Right lobe of liver (tissue), 4 donors: ENCODE data around the gene SPATA18.

Experiments
- CTCF ChIP-seq, 4 donors: fragments of 200-600 bp in 3 of 4; fragments of 450-650 bp in 1 of 4; IDR thresholded peaks; one replicate each; pipeline versions ENCODE4 v1.5.1 to v1.8.0; 2016 to 2022; ENCODE audit warnings: antibody characterized with exemption in 4 of 4, mild to moderate bottlenecking in 2 of 4
- POLR2A ChIP-seq: fragments of 450-650 bp; IDR thresholded peaks from one replicate; pipeline ENCODE4 v1.6.1; 2017; ENCODE audit warnings: antibody characterized with exemption, mild to moderate bottlenecking
- donor health status: DM: no; HTN: no; CAD: no.
- donor health status: DM: no; HTN: no; CAD: no.
- donor health status: DM: no; HTN: yes; CAD: no.

- TF ChIP-seq CTCF (IDR thresholded peaks at IDR 0.05), result no peak
- no peak for TF ChIP-seq POLR2A
Observed at GRCh38 chr4:52081216-52081615, 30.1 kb downstream of the SPATA18 start.
